Kidney (tissue), 14 donors: ENCODE measurements around the gene CELF4. TPM values are rescaled to one million over a fixed set of nuclear protein-coding genes. Genes with fewer than 3 reads are reported as not detected.

Experiments
- DNase-seq, 5 donors: peaks; one replicate each; pipeline ENCODE4 v3.0.0-alpha.2; 2013 to 2020
- FAIRE-seq: peaks from 2 replicates; lab custom pipeline; 2012; peaks lifted over from hg19 to GRCh38; lab: Jason Lieb, UNC
- H3K27ac ChIP-seq, 2 donors: one replicate each; pipeline ENCODE4 v1.7.0; 2013; ENCODE audit warnings: low read depth in 2 of 2, low read length in 2 of 2, inconsistent platforms in 1 of 2
- H3K27me3 ChIP-seq: one replicate; pipeline ENCODE4 v1.7.1; 2013; ENCODE audit warnings: low read length, inconsistent platforms; ENCODE audit not compliant: control insufficient read depth, insufficient read depth
- H3K36me3 ChIP-seq, 3 donors: one replicate each; pipeline versions ENCODE4 v1.7.0 to v1.7.1; 2013; ENCODE audit warnings: low read length in 3 of 3, control low read depth in 1 of 3, inconsistent platforms in 1 of 3; ENCODE audit not compliant: insufficient read depth in 3 of 3, control insufficient read depth in 2 of 3
- H3K4me1 ChIP-seq, 3 donors: one replicate each; pipeline versions ENCODE4 v1.7.0 to v1.7.1; 2013; ENCODE audit warnings: low read length in 3 of 3, inconsistent platforms in 1 of 3, low read depth in 1 of 3; ENCODE audit not compliant: control insufficient read depth in 2 of 3, insufficient read depth in 2 of 3
- H3K4me3 ChIP-seq, 3 donors: one replicate each; pipeline versions ENCODE4 v1.7.0 to v1.8.1; 2013; ENCODE audit warnings: low read length in 3 of 3, control low read depth in 1 of 3, inconsistent platforms in 1 of 3
- H3K9ac ChIP-seq, 3 donors: one replicate each; pipeline versions ENCODE4 v1.7.0 to v1.7.1; 2013; ENCODE audit warnings: low read length in 3 of 3, control low read depth in 1 of 3, inconsistent platforms in 1 of 3
- H3K9me3 ChIP-seq, 3 donors: one replicate each; pipeline versions ENCODE4 v1.7.0 to v1.7.1; 2013; ENCODE audit warnings: low read length in 3 of 3, control low read depth in 1 of 3, inconsistent platforms in 1 of 3; ENCODE audit not compliant: control insufficient read depth in 2 of 3, insufficient read depth in 1 of 3
- intact Hi-C: fragments of 100-400 bp; cut with DNase I; formaldehyde crosslinking; loops from one replicate; pipeline ENCODE4 v1.11.1; 2022
- polyA plus RNA-seq: library from polyadenylated mRNA; stranded (reverse); fragments of 350-450 nt; fragmentation: Illumina TruSeq; extraction: RNeasy Lipid Tissue Mini Kit (QIAGEN cat#74804); gene quantifications from one replicate; pipeline ENCODE4 v1.2.3, GENCODE V29; 2014; ENCODE audit warnings: low read depth, low replicate concordance; ENCODE audit not compliant: insufficient read depth
- total RNA-seq: library from RNA; stranded (reverse); fragmentation: NEBNext Ultra II Directional; extraction: Animal tissue kit (Norgen Biotek cat#: 25700); gene quantifications from one replicate; pipeline ENCODE4 v1.2.1, GENCODE V29; 2021
- TF ChIP-seq, protein P1 (sequence below): IDR thresholded peaks from 3 replicates; pipeline ENCODE4 v1.5.1; 2012; ENCODE audit warnings: mild to moderate bottlenecking, moderate library complexity, borderline replicate concordance; ENCODE audit not compliant: insufficient read depth; ENCODE audit errors: extremely low read depth
- donor health status: control.
- donor health status: control.
- donor health status: control.
- donor health status: control.
- donor health status: control.
- donor health status: DM: yes; HTN: yes; CAD: no.
- donor health status: Normal renal cell carcinoma (clear cell type).

CELF4 gene
- total and polyA plus RNA-seq, 2 donors from 2014 or later = 0.85 to 1.5 TPM

DNA sequence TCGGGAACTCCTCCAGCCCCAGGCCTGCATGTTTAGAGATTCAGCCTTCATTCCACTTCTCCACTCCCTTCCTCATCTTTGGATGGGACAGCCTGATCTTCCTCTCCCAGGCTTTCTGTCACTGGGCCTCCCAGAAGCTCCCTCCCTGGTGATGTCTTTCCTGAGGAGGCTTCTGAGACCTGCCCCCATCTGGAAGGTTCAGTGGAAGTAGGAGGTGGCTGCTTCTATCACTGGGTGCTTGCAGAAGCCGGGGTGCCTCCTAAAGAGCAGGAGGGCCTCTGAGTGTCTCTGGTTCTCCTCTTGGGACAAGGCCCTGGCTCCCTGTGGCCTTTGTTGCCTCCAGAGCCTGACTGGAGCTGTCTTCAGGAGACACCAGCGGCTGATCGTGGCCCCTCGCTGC is 108.7 kb downstream of the CELF4 start:
- no peak for FAIRE-seq
- DNase-seq = no peak
- no peak overlapping the region for H3K4me3 ChIP-seq
- no peaks in the 10 kb centered on the region for H3K27me3 ChIP-seq
- no peak overlapping the region for H3K27ac ChIP-seq
- peaks cover 3 to 6% (median 3%) of the 10 kb centered on the region in 3 donors for H3K4me1 ChIP-seq
- TF ChIP-seq, protein P1, sequence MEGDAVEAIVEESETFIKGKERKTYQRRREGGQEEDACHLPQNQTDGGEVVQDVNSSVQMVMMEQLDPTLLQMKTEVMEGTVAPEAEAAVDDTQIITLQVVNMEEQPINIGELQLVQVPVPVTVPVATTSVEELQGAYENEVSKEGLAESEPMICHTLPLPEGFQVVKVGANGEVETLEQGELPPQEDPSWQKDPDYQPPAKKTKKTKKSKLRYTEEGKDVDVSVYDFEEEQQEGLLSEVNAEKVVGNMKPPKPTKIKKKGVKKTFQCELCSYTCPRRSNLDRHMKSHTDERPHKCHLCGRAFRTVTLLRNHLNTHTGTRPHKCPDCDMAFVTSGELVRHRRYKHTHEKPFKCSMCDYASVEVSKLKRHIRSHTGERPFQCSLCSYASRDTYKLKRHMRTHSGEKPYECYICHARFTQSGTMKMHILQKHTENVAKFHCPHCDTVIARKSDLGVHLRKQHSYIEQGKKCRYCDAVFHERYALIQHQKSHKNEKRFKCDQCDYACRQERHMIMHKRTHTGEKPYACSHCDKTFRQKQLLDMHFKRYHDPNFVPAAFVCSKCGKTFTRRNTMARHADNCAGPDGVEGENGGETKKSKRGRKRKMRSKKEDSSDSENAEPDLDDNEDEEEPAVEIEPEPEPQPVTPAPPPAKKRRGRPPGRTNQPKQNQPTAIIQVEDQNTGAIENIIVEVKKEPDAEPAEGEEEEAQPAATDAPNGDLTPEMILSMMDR = no peak
- no peaks in the 10 kb centered on the region for H3K36me3 ChIP-seq
- no peak overlapping the region for H3K9ac ChIP-seq
- intact Hi-C loops = no loop called here
- H3K9me3 ChIP-seq = no peaks in the 10 kb centered on the region

DNA sequence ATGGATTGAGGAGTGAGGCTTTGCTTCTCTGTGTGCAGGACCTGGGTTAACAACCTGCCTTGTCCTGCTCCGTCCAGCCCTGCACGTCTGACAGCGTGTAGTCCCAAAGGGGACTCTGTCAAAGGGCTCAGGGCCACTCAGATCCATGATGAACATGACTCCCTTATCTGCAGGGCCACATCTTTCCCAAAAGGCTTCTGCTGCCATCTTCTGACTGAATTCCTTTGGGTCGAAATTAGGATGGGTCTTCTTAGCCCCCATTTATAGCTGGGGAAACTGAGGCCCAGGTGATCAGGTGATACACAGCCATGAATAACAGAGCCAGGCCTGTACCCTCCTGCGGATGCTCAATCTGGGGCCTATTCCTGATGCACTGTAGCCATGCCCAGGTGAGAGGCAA is 109.2 kb downstream of the CELF4 start:
- H3K27ac ChIP-seq = no peak overlapping the region
- FAIRE-seq = no peak
- H3K4me1 ChIP-seq = peaks cover 3 to 6% (median 3%) of the 10 kb centered on the region in 3 donors
- H3K27me3 ChIP-seq = no peaks in the 10 kb centered on the region
- H3K9ac ChIP-seq = no peak overlapping the region
- no peak for DNase-seq
- intact Hi-C loops = no loop called here
- H3K36me3 ChIP-seq = no peaks in the 10 kb centered on the region
- TF ChIP-seq, protein P1 = no peak
- no peak overlapping the region for H3K4me3 ChIP-seq
- no peaks in the 10 kb centered on the region for H3K9me3 ChIP-seq

DNA sequence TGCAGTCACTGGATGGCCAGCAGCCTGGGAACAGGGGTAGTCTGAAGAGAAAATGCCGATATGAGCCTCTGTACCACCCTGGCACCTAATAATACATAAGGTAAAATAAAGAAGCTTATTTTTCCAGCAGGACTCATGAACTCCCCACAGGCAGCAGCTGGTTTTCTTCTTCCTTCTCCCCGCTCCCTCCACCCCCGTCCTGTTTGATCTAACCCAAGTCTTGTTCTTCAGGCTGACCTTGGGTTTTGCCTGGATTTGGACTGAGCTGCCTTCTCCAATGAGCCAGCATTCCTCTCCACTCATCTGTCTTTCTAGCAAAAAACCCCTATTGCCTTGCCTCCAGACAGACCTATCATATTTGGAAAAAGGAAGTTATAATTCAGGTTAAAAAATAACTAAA is 111.8 kb downstream of the CELF4 start:
- intact Hi-C loops = no loop called here
- Histone ChIP-seq H3K4me3 (no peak overlapping the region), H3K9me3 (no peaks in the 10 kb centered on the region), H3K27ac (peak overlapping the region in 1 of 2 donors; percentile 35), H3K27me3 (no peaks in the 10 kb centered on the region), H3K9ac (no peak overlapping the region), H3K4me1 (peaks cover 5 to 12% (median 7%) of the 10 kb centered on the region in 3 donors), H3K36me3 (no peaks in the 10 kb centered on the region)
- no peak for FAIRE-seq
- TF ChIP-seq, protein P1 = no peak
- DNase-seq = peak in 2 of 5 donors; percentile 49 to 81
